GM12878 (cell line): ENCODE measurements around the gene GLG1. TPM values are rescaled to one million over a fixed set of nuclear protein-coding genes. Genes with fewer than 3 reads are reported as not detected.

Experiments
- ATAC-seq: fragments of 200-7000 bp; cut with Tn5 transposase; 3 replicates; pipeline ENCODE4 v1.9.1; 2020; ENCODE audit warnings: mild to moderate bottlenecking, moderate library complexity
- BruUV-seq: library from RNA; stranded (reverse); fragments of 400-500 nt; replicated peaks from 2 replicates; lab custom pipeline; 2021; lab: Mats Ljungman, UMichigan
- CTCF ChIA-PET: fragments of 300-600 bp; sonication (Branson Sonifier 250); formaldehyde crosslinking; extraction: SDS; loops from one replicate; lab custom pipeline; 2021; ENCODE audit warnings: inconsistent platforms; lab: Yijun Ruan, JAX
- POLR2A ChIA-PET: fragments of 350-600 bp; formaldehyde crosslinking; extraction: SDS; loops from one replicate; lab custom pipeline; 2021; ENCODE audit warnings: inconsistent platforms; lab: Charles Lee
- RAD21 ChIA-PET: fragments of 300-600 bp; sonication (Branson Sonifier 250); formaldehyde crosslinking; loops from one replicate; lab custom pipeline; 2023; ENCODE audit warnings: antibody characterized with exemption; ENCODE audit not compliant: unreplicated experiment; lab: Charles Lee
- SMC1A ChIA-PET: fragments of 300-600 bp; sonication (Branson Sonifier 250); formaldehyde crosslinking; loops from one replicate; lab custom pipeline; 2023; ENCODE audit not compliant: unreplicated experiment, uncharacterized antibody; lab: Charles Lee
- DNase-seq: peaks from one replicate; pipeline ENCODE4 v3.0.0-alpha.2; 2011; ENCODE audit warnings: low read depth, low spot score
- FAIRE-seq: peaks from 3 replicates; lab custom pipeline; 2011; peaks lifted over from hg19 to GRCh38; lab: Jason Lieb, UNC
- H2AFZ ChIP-seq: 2 replicates; pipeline ENCODE4 v1.6.0; 2011; ENCODE audit warnings: low read depth, low read length, control low read depth; ENCODE audit not compliant: control insufficient read depth
- H3K27ac ChIP-seq: 2 replicates; pipeline ENCODE4 v1.5.1; 2011; ENCODE audit warnings: control low read depth; ENCODE audit not compliant: control insufficient read depth, insufficient read depth
- H3K27me3 ChIP-seq, 2 experiments: replicated peaks in 1 of 2; 2 replicates each; pipeline versions ENCODE4 v1.6.0 to v1.6.1; 2011; ENCODE audit warnings: low read length in 1 of 2; ENCODE audit not compliant: control insufficient read depth in 2 of 2, insufficient read depth in 2 of 2
- H3K36me3 ChIP-seq, 2 experiments: 2 replicates each; pipeline ENCODE4 v1.5.1; 2011; ENCODE audit warnings: low read length in 1 of 2; ENCODE audit not compliant: control insufficient read depth in 2 of 2, insufficient read depth in 2 of 2
- H3K4me1 ChIP-seq: 2 replicates; pipeline ENCODE4 v1.6.1; 2011; ENCODE audit warnings: mild to moderate bottlenecking, low read length, moderate library complexity, mixed read lengths; ENCODE audit not compliant: control insufficient read depth, insufficient read depth
- H3K4me2 ChIP-seq: 2 replicates; pipeline ENCODE4 v1.6.0; 2011; ENCODE audit warnings: control low read depth; ENCODE audit not compliant: control insufficient read depth, insufficient read depth
- H3K4me3 ChIP-seq: fragments of 200-600 bp; sonication (generic); 2 replicates; pipeline ENCODE4 v1.5.1; 2016
- H3K79me2 ChIP-seq: 2 replicates; pipeline ENCODE4 v1.6.0; 2011; ENCODE audit warnings: low read length; ENCODE audit not compliant: control insufficient read depth, insufficient read depth
- H3K9ac ChIP-seq: 2 replicates; pipeline ENCODE4 v1.8.0; 2011; ENCODE audit warnings: low read length, control low read depth, mixed read lengths; ENCODE audit not compliant: control insufficient read depth, insufficient read depth
- H3K9me3 ChIP-seq: replicated peaks from 3 replicates; pipeline ENCODE4 v1.5.1; 2011; ENCODE audit warnings: mild to moderate bottlenecking, low read length; ENCODE audit not compliant: control insufficient read depth, insufficient read depth
- H4K20me1 ChIP-seq: 2 replicates; pipeline ENCODE4 v1.6.0; 2011; ENCODE audit not compliant: control insufficient read depth, insufficient read depth
- CREB1 ChIP-seq: IDR thresholded peaks from 2 replicates; pipeline ENCODE4 v1.6.1; 2012; ENCODE audit warnings: low read depth, mild to moderate bottlenecking, inconsistent platforms
- FOS ChIP-seq: IDR thresholded peaks from 3 replicates; pipeline ENCODE4 v1.6.1; 2011; ENCODE audit warnings: borderline replicate concordance; ENCODE audit not compliant: insufficient read length; ENCODE audit errors: extremely low read depth
- FOXK2 ChIP-seq: fragments of 450-650 bp; IDR thresholded peaks from 2 replicates; pipeline ENCODE4 v1.6.1; 2017; ENCODE audit warnings: mild to moderate bottlenecking, moderate library complexity
- GATAD2B ChIP-seq: fragments of 450-650 bp; conservative IDR thresholded peaks from 2 replicates; pipeline ENCODE4 v1.6.1; 2017; ENCODE audit warnings: low read depth, mild to moderate bottlenecking, moderate library complexity
- KDM1A ChIP-seq: fragments of 200-600 bp; sonication (generic); IDR thresholded peaks from 2 replicates; pipeline ENCODE4 v1.6.1; 2016; ENCODE audit warnings: borderline replicate concordance
- KLF5 ChIP-seq: fragments of 450-650 bp; IDR thresholded peaks from 2 replicates; pipeline ENCODE4 v1.6.1; 2014; ENCODE audit warnings: mild to moderate bottlenecking; ENCODE audit not compliant: partially characterized antibody
- MYB ChIP-seq: fragments of 150-350 bp; IDR thresholded peaks from 2 replicates; pipeline ENCODE4 v1.6.1; 2014; ENCODE audit warnings: mild to moderate bottlenecking, low read depth, low read length, borderline replicate concordance
- NFYA ChIP-seq: IDR thresholded peaks from 2 replicates; pipeline ENCODE4 v1.6.1; 2011; ENCODE audit warnings: low read depth, mild to moderate bottlenecking, low read length, improper control_type of control experiment, borderline replicate concordance
- POU2F2 ChIP-seq: IDR thresholded peaks from 3 replicates; pipeline ENCODE4 v1.6.1; 2011; ENCODE audit warnings: low read depth, mild to moderate bottlenecking, low read length, borderline replicate concordance
- RCOR1 ChIP-seq: conservative IDR thresholded peaks from 2 replicates; pipeline ENCODE4 v1.6.1; 2012; ENCODE audit warnings: low read depth, low read length, improper control_type of control experiment
- SREBF1 ChIP-seq: IDR thresholded peaks from 2 replicates; pipeline ENCODE4 v1.6.1; 2012; ENCODE audit warnings: mild to moderate bottlenecking, low read length
- TAF1 ChIP-seq: IDR thresholded peaks from 2 replicates; pipeline ENCODE4 v1.6.1; 2011; ENCODE audit warnings: mild to moderate bottlenecking, low read depth, low read length, borderline replicate concordance
- WGBS: methylation state at CpG from one replicate; pipeline ENCODE4 v1.1.6; 2016; ENCODE audit warnings: low lambda C conversion rate; ENCODE audit not compliant: insufficient replicate concordance, insufficient coverage; ENCODE audit errors: missing lambda C conversion rate; 5-methylcytosine and 5-hydroxymethylcytosine counted together
- in situ Hi-C: fragments of 300-500 bp; cut with MboI; formaldehyde crosslinking; loops from 9 replicates; pipeline ENCODE4 v1.14.3; 2018; ENCODE audit warnings: mixed read lengths
- intact Hi-C: fragments of 100-400 bp; cut with micrococcal nuclease; formaldehyde crosslinking; loops from one replicate; pipeline ENCODE4 v1.14.2; 2022; ENCODE audit not compliant: unreplicated experiment
- polyA plus RNA-seq, 11 experiments: library from polyadenylated mRNA; depleted of rRNA in 4 of 11; unstranded in 6 of 11; stranded (reverse) in 5 of 11; fragments of >200 nt; fragmentation: Nextera tagmentation in 4 of 11; fragmentation: Illumina TruSeq in 1 of 11; extraction: Ambion mirVana in 4 of 11; extraction: Trizol in 1 of 11; gene quantifications; 1 replicate in 1 of 11; 2 replicates in 10 of 11; pipeline versions ENCODE4 v1.2.1 to v1.2.3, GENCODE V29; 2011 to 2016; ENCODE audit warnings: inconsistent platforms in 2 of 11, missing spikeins in 2 of 11, low read depth in 1 of 11
- total RNA-seq, 4 experiments: library from RNA; depleted of rRNA in 3 of 4; stranded (reverse); fragments of >200 nt in 3 of 4; fragmentation: Illumina TruSeq in 1 of 4; extraction: Trizol in 1 of 4; gene quantifications; 2 replicates each; pipeline versions ENCODE4 v1.2.1 to v1.2.3, GENCODE V29; 2013 to 2021
- TF ChIP-seq, protein P1 (sequence below), 3 experiments: IDR thresholded peaks in 2 of 3; conservative IDR thresholded peaks in 1 of 3; 2 replicates each; pipeline ENCODE4 v1.5.1; 2011; ENCODE audit warnings: low read depth in 3 of 3, low read length in 3 of 3, mild to moderate bottlenecking in 3 of 3, control low read depth in 2 of 3, moderate library complexity in 2 of 3, inconsistent platforms in 1 of 3, mixed read lengths in 1 of 3; ENCODE audit not compliant: control insufficient read depth in 2 of 3, insufficient read depth in 1 of 3; ENCODE audit errors: extremely low read depth in 1 of 3
- TF ChIP-seq, protein P2 (sequence below): IDR thresholded peaks from 2 replicates; pipeline ENCODE4 v1.6.1; 2012; ENCODE audit warnings: low read length, inconsistent platforms
- TF ChIP-seq, protein P3 (sequence below): IDR thresholded peaks from 2 replicates; pipeline ENCODE4 v1.6.1; 2011; ENCODE audit warnings: low read depth, mild to moderate bottlenecking, low read length, moderate library complexity, borderline replicate concordance; ENCODE audit errors: extremely low read depth
- TF ChIP-seq, protein P4 (sequence below): fragments of 450-650 bp; IDR thresholded peaks from 2 replicates; pipeline ENCODE4 v1.6.1; 2014; ENCODE audit warnings: mild to moderate bottlenecking

GLG1 gene
- total and polyA plus RNA-seq, 10 of the 15 experiments (the other 5 are each of a cell fraction or from before 2014, with no cell fraction given), result 7.6 to 49.4 (median 28.2) TPM

DNA sequence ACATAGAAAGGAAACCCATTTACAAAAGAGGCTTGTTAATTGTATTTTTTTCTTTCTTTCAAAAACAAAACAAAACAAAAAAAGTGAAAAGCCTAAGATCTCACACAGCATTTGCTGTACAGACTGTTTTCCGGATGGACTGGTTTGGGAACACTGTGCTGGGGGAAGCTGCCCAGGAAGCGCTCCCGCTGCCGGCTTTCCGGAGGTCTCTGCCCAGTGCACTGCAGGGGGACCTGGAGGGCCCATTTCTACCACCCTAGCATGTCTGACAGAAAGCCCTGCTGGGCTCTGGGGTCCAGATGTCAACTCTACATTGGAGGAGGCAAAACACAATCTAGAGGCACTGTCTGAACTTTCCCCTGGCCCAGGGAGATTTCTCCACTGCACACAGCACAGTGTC is 159.3 kb downstream of the GLG1 start:
- Histone ChIP-seq H3K9ac (no peak overlapping the region), H3K27me3 (no peaks in the 10 kb centered on the region), H3K4me1 (peaks cover 7% of the 10 kb centered on the region), H3K4me2 (no peak overlapping the region), H2AFZ (no peak overlapping the region), H3K79me2 (no peaks in the 10 kb centered on the region), H3K4me3 (no peak overlapping the region), H3K27ac (no peak overlapping the region), H3K36me3 (peaks cover 0 to 11% of the 10 kb centered on the region in 2 experiments; a peak in 2 of 4 replicates), H4K20me1 (0 out of 2 replicates have a peak, but pooled peaks cover 4% of the 10 kb centered on the region), H3K9me3 (no peaks in the 10 kb centered on the region)
- DNase-seq (no peak), FAIRE-seq (no peak), ATAC-seq (no peak)
- 100% methylated on average over 5 of the region's 5 CpGs for WGBS
- no TSS peak for BruUV-seq
- SMC1A ChIA-PET, result no interaction called here
- in situ Hi-C loops, result no loop called here
- POLR2A ChIA-PET, result no interaction called here
- RAD21 ChIA-PET, result no interaction called here
- TF ChIP-seq CREB1 (no peak), KDM1A (no peak), TAF1 (no peak), FOS (no peak), MYB (no peak), RCOR1 (no peak), POU2F2 (no peak), SREBF1 (no peak), GATAD2B (no peak), FOXK2 (no peak), NFYA (no peak), KLF5 (no peak)
- TF ChIP-seq, protein P1, sequence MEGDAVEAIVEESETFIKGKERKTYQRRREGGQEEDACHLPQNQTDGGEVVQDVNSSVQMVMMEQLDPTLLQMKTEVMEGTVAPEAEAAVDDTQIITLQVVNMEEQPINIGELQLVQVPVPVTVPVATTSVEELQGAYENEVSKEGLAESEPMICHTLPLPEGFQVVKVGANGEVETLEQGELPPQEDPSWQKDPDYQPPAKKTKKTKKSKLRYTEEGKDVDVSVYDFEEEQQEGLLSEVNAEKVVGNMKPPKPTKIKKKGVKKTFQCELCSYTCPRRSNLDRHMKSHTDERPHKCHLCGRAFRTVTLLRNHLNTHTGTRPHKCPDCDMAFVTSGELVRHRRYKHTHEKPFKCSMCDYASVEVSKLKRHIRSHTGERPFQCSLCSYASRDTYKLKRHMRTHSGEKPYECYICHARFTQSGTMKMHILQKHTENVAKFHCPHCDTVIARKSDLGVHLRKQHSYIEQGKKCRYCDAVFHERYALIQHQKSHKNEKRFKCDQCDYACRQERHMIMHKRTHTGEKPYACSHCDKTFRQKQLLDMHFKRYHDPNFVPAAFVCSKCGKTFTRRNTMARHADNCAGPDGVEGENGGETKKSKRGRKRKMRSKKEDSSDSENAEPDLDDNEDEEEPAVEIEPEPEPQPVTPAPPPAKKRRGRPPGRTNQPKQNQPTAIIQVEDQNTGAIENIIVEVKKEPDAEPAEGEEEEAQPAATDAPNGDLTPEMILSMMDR (IDR thresholded peaks at IDR 0.05 in 2 of 3, conservative IDR thresholded peaks at IDR 0.05 in 1 of 3; ENCODE audit: control insufficient read depth in 2 of 3, extremely low read depth in 1 of 3, insufficient read depth in 1 of 3, low read depth in 3 of 3, low read length in 3 of 3), result no peak
- TF ChIP-seq, protein P2, sequence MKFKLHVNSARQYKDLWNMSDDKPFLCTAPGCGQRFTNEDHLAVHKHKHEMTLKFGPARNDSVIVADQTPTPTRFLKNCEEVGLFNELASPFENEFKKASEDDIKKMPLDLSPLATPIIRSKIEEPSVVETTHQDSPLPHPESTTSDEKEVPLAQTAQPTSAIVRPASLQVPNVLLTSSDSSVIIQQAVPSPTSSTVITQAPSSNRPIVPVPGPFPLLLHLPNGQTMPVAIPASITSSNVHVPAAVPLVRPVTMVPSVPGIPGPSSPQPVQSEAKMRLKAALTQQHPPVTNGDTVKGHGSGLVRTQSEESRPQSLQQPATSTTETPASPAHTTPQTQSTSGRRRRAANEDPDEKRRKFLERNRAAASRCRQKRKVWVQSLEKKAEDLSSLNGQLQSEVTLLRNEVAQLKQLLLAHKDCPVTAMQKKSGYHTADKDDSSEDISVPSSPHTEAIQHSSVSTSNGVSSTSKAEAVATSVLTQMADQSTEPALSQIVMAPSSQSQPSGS, result no peak
- TF ChIP-seq, protein P3, sequence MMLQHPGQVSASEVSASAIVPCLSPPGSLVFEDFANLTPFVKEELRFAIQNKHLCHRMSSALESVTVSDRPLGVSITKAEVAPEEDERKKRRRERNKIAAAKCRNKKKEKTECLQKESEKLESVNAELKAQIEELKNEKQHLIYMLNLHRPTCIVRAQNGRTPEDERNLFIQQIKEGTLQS, result no peak
- TF ChIP-seq, protein P4, sequence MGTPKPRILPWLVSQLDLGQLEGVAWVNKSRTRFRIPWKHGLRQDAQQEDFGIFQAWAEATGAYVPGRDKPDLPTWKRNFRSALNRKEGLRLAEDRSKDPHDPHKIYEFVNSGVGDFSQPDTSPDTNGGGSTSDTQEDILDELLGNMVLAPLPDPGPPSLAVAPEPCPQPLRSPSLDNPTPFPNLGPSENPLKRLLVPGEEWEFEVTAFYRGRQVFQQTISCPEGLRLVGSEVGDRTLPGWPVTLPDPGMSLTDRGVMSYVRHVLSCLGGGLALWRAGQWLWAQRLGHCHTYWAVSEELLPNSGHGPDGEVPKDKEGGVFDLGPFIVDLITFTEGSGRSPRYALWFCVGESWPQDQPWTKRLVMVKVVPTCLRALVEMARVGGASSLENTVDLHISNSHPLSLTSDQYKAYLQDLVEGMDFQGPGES, result no peak
- intact Hi-C loops, result no loop called here
- CTCF ChIA-PET, result no interaction called here
